NCI-H226 (cell line): ENCODE results near the gene KRT13.

Source experiments
- DNase-seq: peaks from one replicate; pipeline ENCODE4 v3.0.0-alpha.2; 2015

The KRT13 gene

GRCh38 chr17:41491476-41491875 lies 13.9 kb downstream of the KRT13 start:
- no peak for DNase-seq

- DNase-seq, result no peak
Observed at GRCh38 chr17:41490000-41490990, 15.1 kb downstream of the KRT13 start.

DNA sequence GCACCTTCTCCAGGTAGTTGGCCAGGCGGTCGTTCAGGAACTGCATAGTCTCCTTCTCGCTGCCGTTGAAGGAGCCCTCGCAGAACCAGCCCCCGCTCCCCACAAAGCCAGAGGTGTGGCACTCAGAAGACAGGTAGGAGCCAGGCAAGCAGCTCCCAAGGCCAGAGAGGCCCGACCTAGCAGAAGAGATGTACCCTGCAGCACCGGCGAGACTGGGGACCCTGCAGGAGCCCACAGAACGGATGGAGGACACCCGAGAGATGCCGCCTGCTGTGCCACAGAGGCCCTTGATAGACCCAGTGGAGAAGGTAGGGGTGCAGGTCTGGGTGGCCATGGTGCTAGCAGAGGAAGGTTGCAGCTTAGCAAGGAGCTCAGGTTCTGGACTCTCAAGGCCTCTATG lies 15.9 kb downstream of the KRT13 start, which contains the start of gene KRT36:
Gene KRT36 (minus strand): TSS at position 380 of the 400 bp plus-strand sequence. CDS start 46 bp downstream, at position 334.
- DNase-seq, result no peak

GRCh38 chr17:41486809-41487530 lies 18.4 kb downstream of the KRT13 start:
- no peak for DNase-seq

DNA sequence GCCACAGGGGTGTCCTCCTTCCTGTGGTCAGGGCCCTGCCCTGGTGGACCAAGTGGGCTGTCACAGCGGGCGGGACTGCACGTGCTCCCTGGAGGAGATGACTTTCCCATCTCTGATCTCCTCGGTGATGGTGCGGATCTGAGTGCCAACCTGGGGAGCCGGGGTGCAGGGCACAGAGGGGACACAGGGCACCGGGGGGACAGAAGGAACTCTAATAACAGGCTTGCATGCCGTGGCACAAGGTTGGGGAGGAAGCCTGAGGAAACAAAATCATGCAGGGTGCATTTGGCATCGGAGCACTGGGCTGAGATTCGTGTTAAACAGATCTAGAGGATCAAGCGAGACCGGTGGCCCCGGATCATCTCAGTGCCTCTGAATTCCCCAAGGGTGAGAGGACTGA lies 19.1 kb downstream of the KRT13 start:
- no peak for DNase-seq

DNA sequence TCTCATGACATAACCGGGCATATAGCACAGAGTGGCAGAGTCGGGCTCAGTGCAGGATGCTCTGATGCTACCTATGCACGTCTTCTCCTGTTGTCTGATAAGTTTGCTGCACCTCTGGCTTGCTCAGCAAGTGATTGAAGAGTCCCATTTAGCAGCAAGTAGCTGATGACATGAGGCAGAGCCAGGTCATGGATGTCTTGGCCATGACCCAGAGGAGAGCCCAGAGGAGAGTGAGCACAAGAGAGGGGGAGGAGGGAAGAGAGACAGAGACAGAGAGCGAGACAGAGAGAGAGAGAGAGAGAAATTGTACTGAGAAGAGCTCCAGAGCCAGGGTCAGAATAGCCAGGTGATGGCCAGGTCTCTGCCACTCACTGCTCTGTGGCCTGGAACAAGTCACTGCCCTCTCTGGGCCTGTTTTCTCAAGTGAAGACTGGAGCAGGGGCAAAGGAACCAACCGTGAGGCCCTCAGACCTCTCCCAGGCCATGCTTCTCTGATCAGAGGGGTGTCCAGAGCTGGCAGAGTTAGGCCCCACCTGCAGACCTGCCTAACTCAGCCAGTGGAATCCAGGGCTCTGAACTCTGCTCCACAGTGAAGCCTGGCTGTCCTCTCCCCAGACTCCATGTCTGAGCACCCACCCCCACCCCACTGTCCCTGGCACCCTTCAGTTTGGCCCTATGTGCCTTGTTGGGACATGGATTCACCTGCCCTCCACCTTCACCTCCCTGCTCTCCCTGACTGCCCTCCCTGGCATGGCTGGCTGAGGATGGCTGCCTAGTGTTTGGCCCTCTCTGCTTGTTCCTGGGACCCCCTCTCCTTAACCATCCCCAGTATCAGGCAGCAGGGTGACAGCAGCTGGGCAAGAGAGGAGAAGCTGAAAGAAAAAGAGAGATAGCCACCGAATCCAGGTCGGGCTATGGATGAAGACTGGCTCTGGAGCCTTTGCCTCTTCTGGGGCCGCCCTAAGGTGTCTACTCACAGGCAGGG lies 20.2 kb downstream of the KRT13 start:
- DNase-seq, result no peak

- DNase-seq, result no peak
Observed at GRCh38 chr17:41483991-41484826, 21.2 kb downstream of the KRT13 start.

DNA sequence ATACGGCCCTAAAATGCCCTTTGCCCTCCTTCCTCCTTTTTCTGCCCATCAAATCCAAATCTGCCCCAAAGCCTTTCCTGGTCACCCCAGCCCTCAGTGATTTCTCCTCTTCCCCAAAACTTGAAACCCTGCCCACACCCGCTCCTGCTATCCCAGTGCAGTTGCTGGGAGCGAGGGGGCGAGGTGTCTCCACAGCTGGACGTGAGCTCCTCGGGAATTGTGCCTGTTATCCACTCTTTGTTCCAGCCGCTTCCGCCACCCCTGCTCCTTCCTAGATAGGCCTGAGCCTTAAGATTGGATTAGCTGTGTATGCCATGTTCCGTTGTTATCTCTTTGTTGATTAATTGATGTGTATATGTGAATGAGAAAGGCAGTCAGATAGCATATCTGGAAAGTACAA lies 21.9 kb downstream of the KRT13 start:
- DNase-seq, result no peak

DNA sequence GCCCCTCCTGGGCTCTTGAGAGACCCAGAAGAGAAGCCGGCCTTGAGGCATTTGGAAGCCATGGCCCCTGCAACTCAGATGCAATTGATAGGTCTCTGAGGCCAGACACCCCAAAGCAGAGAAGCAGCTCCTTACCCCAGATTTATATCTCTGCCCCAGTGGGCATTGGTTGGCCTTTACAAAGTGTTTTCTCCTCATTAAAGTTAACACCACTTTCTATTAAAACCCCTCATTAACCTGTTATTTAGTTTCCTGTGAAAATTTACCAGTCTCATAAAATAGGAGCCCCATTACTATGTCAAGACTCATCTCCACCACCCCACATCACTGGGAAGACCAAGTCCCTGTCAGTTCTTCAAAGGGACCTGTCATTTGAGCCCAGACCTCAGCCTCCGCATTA lies 24.4 kb downstream of the KRT13 start, which contains the start of gene KRT35:
Gene KRT35 (minus strand): TSS at position 116 of the 400 bp plus-strand sequence. CDS start 54 bp downstream, at position 62.
- DNase-seq, result no peak

GRCh38 chr17:41480581-41480980 lies 24.8 kb downstream of the KRT13 start:
- DNase-seq, result no peak

- no peak for DNase-seq
Observed at GRCh38 chr17:41480136-41480535, 25.3 kb downstream of the KRT13 start.

GRCh38 chr17:41478237-41478636 lies 27.2 kb downstream of the KRT13 start:
- no peak for DNase-seq

DNA sequence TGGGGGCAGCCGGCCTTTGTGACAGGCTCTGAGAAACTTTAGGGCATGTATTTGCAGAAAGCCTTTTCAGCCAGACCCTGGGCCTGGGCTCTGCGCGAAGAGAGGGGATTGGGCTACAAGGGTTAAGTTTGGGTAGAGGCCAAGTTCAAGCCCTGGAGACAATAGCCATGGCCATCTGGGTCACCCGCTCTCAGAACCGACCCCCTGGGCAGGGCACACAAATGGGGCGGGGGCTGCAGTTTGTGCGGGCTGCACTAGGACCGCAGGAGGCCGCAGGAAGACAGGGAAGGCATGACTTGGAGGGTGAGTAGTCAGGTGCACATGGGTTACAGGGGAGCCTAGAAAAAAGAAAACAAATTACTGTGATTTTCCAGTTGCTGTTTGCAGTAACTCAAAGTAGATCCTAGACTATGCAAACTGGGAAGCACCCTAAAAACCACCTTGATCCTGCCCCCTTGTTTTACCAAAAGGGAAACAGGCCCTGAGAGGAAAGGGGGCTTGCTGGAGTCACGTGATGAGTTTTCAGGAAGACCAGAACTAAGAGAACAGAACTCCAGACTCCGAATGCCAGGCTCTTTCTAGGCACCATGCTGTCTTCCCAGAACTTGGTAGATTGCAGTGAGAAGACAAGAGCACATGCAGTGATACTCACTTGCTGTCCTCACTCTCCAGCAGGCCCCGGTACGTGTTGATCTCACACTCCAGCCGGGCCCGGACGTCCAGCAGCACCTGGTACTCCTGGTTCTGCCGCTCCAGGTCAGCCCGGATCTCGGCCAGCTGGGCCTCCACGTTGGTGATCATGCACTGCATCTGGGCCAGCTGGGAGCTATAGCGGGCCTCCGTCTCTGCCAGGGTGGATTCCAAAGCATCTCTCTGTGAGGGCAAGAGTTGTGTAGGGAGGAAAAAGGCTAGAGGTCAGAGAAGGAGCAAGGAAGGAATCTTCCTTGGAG lies 28.3 kb downstream of the KRT13 start:
- no peak for DNase-seq

- DNase-seq, result no peak
Observed at GRCh38 chr17:41475421-41475820, 30.0 kb downstream of the KRT13 start.

GRCh38 chr17:41474863-41475262 lies 30.5 kb downstream of the KRT13 start:
- no peak for DNase-seq

- no peak for DNase-seq
Observed at GRCh38 chr17:41468346-41468745, 37.1 kb downstream of the KRT13 start.

DNA sequence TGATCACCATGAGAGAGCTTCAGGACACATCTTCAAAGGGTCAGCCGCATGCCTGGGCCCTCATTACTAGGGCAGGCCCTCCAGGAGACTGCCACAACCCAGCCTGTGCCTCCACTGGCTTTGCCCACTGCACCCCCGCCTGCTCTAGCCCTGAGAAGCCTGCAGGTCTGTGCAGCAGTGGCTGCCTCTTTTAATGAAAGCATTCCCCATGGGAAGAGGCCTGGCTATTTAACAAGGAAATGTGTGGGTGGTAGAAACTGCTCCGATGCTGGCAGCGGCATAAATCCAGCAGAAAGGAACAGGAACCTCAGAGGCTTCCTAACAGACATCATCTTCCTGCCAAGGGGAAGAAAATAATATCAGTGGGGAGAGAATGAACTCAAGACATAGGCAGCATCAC lies 37.9 kb downstream of the KRT13 start:
- no peak for DNase-seq

- no peak for DNase-seq
Observed at GRCh38 chr17:41466988-41467387, 38.4 kb downstream of the KRT13 start, which contains the start of gene KRT32. TSS of gene KRT32 (minus strand) at chr17:41467386. CDS start at chr17:41467325, 61 bp downstream.

GRCh38 chr17:41464682-41465081 lies 40.7 kb downstream of the KRT13 start:
- peak; percentile 91 for DNase-seq

DNA sequence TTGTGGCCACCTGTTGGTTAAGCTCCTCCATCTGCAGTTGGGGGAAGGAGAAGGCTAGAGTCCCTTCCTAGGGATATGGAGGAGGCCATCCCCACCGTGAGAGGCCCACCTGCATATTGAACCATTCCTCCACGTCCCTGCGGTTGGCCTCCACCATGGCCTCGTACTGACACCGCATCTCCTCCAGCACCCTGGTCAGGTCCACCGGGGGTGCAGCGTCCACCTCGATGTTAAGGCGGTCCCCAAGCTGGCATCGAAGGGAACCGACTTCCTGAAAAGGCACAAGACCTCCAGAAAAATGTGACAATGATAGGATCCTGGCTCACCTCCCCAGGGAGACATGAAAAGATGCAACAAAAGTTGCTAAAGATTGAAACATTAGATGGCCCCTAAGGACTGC lies 41.2 kb downstream of the KRT13 start:
- no peak for DNase-seq
